ENCODE data around the gene TSSC4.

TSSC4 gene

GRCh38 chr11:2436013-2436520 is 35.5 kb downstream of the TSSC4 start:
- no peak for DNase-seq

GRCh38 chr11:2436521-2437031 is 36.0 kb downstream of the TSSC4 start:
- DNase-seq = no peak

DNA sequence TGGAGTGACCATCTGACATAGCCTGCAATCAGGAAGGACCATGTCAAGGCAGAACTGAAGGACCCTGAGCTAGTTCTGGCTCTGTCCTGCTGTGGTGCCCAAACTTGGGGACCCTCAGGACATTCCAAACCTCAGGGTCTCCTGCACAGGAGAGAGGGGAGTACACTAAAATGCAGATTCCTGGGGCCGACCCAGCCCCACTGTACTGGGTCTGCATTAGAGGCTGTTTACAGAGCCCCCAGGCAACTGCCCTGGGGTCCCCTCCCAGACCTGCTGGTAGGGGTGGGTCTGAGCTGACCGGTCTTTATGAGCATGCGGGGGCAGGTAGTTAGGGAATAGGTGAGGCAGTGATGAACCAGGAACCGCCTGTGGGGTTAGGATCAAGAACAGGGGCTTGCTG is 37.0 kb downstream of the TSSC4 start:
- no peak for DNase-seq

GRCh38 chr11:2439820-2440219 is 39.3 kb downstream of the TSSC4 start:
- DNase-seq = no peak

DNA sequence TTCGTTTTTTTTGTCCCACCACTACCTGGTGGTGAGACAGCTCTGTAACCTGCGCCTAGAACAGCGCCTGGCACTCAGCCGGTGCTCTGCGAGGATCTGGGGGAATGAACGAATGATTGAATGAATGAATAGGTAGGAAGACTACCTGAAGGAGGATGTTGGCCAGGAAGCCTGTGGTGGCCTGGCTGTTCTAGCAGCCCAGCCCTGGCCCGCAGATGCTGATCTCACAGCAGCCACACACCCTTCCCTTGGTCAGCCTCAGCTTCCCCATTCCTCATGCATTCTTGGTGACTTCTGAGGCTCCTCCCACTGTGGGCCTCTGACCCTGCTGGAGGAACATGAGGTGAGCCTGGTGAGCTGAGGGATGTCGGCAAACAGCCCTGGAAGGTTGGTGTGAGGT is 40.1 kb downstream of the TSSC4 start:
- no peak for DNase-seq

- no peak for DNase-seq
Measured at GRCh38 chr11:2441171-2441570, 40.6 kb downstream of the TSSC4 start.

DNA sequence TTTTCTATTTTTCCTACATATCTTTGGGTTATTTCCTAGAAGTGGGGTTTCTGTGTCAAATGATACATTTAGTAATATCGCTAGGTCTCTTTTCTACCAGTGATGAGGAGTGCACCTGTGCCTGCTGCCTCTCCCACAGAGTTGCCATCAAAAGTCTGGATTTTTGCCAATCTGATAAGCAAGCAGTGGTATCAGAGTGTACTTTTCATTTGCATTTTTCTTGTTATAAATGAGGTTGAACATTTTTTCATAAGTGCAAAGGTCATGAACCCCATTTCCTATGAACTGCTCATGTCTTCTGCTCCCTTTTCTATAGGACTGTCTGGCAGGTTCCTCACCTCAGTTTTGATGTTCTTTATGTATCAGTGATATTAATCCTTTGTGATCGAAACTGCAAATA is 42.0 kb downstream of the TSSC4 start:
- DNase-seq = peak in 1 of 2 donors; percentile 78

GRCh38 chr11:2443406-2443805 is 42.9 kb downstream of the TSSC4 start:
- no peak for DNase-seq

GRCh38 chr11:2443881-2444820 is 43.6 kb downstream of the TSSC4 start, which contains the start of gene TRPM5:
TSS of gene TRPM5 (minus strand) at chr11:2444514. CDS start at chr11:2423036, 21,478 bp downstream.
- DNase-seq = peak; percentile 73 to 74

GRCh38 chr11:2444821-2445745 is 44.5 kb downstream of the TSSC4 start, which contains the start of gene KCNQ1:
TSS of gene KCNQ1 (plus strand) at chr11:2445008. CDS start at chr11:2445099, 91 bp downstream.
- peak in 1 of 2 donors; percentile 69 for DNase-seq

DNA sequence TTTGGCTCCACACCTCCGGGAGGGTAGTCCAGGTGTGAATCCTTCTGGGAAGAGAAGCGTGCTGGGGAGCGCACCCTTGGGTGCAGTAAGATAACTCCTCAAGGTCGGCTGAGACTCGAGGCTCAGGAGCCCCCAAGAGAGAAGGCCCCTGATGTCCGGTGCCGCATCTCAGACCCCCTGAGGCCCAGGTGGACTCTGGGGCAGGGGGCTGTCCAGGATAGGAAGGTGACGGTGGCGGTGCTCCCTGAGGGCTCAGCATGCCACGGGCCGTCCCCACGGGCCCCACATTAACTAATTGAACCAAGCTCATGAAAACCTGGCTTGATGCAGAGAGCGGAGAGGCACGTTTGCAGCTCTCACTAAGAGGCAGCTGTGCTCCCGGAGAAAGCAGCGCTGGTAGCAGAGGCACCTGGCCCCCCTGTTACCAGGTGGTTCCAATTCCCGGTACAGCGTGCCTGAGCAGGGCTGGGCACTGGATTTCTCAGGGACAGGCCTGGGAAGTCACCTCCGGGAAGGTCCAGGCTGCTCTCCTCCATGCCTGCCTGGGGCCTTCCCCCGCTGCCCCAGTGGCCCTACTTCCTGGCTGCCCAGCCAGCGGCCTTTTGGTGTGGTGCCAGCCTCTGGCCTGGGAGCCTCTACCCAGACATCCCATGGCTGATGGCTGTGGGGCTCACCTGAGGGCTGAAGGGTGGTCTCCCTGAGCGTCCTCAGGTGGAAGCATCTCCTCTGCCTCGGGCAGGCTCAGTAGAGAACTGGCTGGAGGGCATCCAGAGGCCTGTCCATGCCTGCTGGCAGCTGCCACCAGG is 45.4 kb downstream of the TSSC4 start:
- DNase-seq = no peak

GRCh38 chr11:2446590-2447252 is 46.2 kb downstream of the TSSC4 start:
- peak in 1 of 2 donors; percentile 40 for DNase-seq

- no peak for DNase-seq
Measured at GRCh38 chr11:2447253-2447950, 46.9 kb downstream of the TSSC4 start.

DNA sequence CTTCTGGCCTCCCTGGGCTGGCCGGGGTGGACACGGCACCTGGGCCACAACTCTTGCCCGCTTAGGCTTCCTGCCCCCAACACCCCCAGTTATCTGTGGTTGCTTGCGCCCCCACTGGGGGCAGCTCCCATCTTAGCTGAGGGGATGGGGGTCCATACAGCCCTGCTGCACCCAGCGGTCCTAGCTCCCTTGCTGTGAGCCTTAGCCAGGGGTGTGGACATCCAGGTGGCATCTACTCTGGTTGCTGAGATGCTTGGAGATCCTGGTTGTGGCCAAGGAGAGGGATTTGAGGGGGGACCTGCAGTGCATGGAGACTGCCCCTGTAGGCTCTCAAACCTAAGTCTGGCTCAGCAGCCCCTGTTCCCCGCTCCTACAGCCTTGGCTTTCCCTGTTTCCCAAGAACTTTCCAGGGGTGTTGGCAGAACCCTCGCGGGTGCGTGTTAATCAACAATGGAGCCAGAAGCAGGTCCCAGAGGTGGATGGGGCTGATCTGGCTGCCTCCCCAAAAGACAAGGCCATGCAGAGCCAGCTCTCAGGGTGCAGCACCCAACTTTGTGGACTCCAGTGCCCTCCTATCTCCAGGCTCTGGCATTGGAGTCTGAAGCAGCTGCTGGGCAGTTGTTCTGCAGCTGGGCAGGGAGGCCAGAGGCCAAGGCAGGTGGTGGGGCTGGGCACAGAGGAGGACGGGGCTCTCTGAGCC is 47.6 kb downstream of the TSSC4 start:
- DNase-seq = no peak

GRCh38 chr11:2448661-2449547 is 48.4 kb downstream of the TSSC4 start:
- no peak for DNase-seq

DNA sequence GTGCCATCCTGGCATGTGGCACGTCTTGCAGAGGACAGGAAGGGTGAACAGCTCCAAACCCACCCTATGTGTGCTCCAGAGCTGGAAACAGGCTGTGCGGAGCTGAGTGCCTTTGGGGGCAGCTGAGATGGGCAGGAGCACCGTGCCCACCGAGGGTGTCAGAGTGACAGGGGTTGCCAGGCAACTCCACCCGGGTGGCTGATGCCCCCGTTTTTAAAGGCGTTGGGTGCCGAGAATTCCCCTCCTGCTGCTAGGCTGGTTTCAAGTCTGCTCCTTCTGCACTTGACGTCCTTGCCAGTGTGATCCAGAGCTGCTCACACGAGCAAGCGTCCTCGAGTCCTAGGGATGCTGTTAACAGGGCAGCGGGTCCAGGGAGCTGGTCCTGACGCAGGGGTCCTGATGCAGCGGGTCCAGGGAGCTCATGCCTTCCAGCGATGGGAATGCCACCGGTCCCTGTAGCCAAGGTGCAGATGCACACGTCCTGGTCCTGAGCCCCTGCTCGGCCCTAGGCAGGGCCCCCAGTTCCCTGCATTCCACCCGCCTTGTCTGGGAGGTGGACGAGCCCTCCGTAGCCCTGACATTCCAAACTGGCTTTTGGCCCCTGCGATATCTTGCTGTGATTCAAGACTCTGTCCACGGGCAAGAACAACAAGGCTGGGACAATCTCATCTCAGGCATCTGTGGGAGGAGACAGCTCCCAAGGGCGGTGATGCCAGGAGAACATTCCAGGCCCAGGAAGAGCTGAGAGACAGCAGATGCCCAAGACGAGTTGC is 49.2 kb downstream of the TSSC4 start:
- no peak for DNase-seq

- no peak for DNase-seq
Measured at GRCh38 chr11:2450321-2451041, 49.9 kb downstream of the TSSC4 start.

DNA sequence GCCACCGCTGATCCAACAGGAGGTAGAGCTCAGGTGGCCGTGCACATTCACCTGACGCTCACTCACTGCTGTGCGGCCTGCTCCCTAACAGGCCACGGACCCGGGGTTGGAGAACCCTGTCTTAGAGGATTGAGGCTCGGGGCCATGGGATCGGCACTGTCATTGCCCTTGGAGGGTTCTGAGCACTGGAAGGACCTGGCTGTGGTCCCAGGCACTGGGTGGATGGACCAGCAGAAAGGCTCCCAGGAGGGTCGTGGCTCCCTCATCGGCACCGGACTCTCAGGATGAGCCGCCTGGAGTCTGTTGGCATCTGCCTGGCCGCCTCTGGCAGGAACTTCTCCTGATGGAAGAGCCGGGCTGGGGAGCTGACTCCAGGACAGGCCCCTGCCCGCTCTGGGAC is 50.8 kb downstream of the TSSC4 start:
- no peak for DNase-seq

All from CD4-positive, alpha-beta T cell treated with Interferon alpha-2 for 1 hour (primary cell).